ENCODE data around the gene GPRC5D. TPM values are rescaled to one million over a fixed set of nuclear protein-coding genes. Genes with fewer than 3 reads are reported as not detected.

Gene GPRC5D
- total RNA-seq, 1 experiment from 2014 or later, result not detected

DNA sequence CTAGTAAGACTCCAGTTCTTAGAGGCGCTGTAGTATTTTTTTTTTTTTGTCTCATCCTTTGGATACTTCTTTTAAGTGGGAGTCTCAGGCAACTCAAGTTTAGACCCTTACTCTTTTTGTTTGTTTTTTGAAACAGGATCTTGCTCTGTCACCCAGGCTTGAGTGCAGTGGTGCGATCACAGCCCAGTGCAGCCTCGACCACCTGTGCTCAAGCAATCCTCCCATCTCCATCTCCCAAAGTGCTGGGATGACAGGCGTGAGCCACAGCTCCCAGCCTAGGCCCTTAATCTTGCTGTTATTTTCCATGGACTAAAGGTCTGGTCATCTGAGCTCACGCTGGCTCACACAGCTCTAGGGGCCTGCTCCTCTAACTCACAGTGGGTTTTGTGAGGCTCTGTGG, 39.3 kb downstream of the GPRC5D start:
- DNase-seq (ENCODE audit: extremely low read depth, low read depth), result no peak

GRCh38 chr12:12909995-12910420, 42.0 kb downstream of the GPRC5D start:
- no peak for DNase-seq (ENCODE audit: extremely low read depth, low read depth)

GRCh38 chr12:12909228-12909994, 42.6 kb downstream of the GPRC5D start:
- DNase-seq (ENCODE audit: extremely low read depth, low read depth), result no peak

DNA sequence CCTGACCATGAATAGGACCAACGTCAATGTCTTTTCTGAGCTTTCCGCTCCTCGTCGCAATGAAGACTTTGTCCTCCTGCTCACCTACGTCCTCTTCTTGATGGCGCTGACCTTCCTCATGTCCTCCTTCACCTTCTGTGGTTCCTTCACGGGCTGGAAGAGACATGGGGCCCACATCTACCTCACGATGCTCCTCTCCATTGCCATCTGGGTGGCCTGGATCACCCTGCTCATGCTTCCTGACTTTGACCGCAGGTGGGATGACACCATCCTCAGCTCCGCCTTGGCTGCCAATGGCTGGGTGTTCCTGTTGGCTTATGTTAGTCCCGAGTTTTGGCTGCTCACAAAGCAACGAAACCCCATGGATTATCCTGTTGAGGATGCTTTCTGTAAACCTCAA, 43.3 kb downstream of the GPRC5D start:
- DNase-seq (ENCODE audit: extremely low read depth, low read depth), result no peak

- no peak for DNase-seq (ENCODE audit: extremely low read depth, low read depth)
Observed at GRCh38 chr12:12908252-12908651, 43.7 kb downstream of the GPRC5D start.

DNA sequence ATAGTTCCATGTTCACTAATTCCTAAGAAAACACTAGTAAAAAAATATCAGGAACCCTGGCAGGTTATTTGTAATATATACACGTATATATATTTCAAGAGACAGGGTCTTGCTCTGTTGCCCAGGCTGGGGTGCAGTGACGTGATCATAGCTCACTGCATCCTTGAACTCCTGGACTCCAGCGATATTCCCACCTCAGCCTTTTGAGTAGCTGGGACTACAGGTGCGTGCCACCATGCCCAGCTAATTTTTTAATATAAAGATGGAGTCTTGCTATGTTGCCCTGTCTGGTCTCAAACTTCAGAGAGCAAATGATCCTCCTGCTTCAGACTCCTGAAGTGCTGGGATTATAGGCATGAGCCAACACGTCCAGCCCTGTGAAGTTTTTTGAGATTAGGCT, 44.4 kb downstream of the GPRC5D start:
- no peak for DNase-seq (ENCODE audit: extremely low read depth, low read depth)

DNA sequence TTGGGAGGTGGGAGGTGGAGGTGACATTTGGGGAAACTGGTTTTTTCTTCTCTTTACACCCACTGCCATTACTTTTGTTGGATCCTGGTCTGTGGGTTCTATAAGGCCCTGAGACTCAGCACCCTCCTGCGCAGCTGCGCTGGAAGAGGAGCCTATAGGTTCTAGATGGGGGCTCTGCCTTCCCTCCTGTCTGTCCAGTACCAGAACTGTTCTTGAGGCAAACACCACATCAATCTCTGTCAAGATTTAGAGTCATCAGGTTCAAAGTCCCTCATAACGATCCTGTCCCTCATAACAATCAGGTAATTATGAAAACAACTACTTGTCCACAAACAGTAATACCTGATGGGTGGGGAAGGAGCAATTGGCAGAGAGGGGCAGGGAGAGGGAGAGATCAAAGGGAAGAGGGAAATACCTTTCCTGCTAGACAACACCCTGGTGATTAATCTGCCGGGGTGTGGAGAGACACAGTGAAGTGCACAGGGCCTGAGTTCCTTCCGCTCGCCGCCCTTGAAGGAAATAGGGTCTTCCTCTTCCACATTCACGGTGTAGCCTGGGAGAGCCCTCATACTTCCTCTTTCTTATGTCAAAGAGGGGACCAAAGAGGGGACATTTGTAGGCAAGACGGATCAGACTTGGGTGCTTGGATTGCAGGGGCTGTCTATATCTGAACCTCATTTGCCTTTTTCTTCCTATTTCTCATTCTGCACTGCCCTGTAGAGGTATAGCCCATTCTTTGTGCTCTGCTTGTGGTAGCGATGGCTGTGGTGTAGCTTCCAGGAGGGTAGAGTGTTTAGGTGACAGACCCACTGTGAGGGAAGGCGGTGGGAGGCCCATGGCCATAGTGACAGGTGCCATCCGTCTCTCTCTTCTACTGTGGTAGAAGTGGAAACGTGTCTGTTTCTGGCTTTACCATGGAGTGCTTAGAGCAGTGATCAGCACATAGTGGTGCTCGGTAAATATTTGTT, 48.0 kb downstream of the GPRC5D start:
- no peak for DNase-seq (ENCODE audit: extremely low read depth, low read depth)

DNA sequence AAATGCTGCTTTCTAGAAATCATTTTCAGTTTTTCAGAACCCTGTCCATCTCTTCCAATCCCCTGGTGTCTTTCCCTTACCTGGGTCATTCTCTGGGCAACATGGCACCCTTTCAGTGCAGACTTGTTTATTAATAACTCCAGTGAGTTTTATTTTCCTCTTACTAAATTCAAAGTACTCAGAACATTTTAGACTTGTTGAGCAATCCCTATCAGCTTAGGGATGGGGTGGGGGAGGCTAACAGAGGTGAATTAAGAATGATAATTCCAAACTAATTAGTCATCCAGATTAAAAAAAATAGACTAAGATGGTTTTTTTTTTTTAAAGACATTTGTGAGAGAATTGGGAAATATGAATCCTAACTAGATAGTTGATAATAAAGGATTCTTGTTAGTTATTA, 49.9 kb downstream of the GPRC5D start:
- no peak for DNase-seq (ENCODE audit: extremely low read depth, low read depth)

DNA sequence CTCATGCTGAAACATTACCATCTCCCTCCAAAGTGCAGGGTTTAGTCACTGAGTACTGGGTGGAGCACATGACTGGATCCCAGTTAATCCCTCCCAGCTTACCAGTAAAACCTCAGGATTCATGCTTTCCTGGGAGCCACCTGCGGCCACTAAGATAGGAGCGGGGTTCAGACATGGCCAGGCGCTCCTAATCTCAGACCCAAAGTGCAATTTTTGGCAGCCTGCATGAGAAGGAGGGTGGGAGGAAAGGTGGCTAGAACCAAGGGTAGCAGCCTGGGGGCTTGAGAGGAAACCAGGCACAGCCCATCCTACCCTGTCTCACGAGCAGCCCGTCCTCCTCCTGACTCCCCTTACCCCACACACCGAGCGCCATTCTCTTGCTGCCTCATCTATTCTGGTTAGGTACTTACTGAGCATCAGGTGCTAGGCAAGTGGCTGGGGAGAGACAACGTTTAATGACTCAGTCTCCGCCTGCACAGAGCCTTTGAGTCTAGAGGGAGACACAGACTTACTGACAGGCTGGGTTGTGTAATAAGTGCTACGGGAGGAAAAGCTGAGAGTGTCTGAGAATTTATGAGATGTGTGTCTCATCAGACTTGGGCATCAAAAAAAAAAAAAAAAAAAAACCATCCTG, 50.7 kb downstream of the GPRC5D start:
- no peak for DNase-seq (ENCODE audit: extremely low read depth, low read depth)

DNA sequence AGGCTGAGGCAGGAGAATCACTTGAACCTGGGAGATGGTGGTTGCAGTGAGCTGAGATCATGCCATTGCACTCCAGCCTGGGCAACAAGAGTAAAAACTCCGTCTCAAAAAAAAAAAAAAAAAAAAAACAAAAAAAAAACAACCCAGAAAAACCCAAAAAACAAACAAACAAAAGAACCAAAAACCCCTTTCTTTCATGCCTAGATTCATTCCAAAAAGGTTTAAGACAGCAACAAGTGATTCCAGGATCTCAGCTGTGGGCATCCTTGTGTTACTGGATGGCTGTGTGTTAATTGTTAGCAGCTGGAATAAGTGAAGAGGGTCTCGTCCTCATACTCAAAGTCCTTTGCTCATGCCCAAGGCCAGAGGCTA, 51.2 kb downstream of the GPRC5D start:
- no peak for DNase-seq (ENCODE audit: extremely low read depth, low read depth)

DNA sequence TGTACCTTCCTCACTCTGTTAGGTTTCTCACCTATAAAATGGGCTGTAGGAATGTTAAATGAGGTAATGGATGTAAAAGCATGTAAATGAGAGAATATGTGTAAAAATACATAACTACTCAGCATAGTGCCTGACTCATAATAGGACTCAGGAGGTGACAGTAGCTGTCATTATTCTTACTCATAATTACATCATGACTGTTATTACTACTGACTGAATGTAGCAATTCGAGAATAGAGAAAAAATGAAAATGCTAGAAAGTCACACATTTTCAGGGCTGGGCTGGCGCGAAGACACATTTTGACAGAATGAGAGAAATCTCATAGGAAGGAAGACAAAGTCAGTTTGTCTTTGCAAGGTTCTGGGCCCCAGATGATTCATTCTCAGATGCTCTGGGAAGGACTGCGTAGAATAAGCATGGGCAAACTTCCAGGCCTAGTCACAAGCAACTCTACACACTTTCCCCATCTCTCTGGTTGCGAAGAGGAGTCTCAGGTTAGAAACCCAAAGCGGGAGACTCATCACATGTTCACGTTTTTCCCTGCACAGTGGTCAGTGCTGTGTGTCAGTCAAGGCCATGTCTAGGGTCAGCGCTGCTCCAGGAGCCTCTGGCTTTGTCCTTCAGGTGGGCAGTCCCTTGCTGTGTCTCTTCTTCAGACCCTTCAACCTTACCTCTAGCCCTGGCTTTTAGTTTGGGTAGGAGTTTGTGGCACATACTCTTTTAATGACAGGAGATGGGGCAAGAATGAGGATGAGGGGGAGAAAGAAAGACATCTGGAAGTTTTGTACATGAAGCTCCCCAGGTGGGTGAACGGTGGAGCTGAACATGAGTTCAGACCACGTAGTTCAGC, 52.2 kb downstream of the GPRC5D start:
- no peak for DNase-seq (ENCODE audit: extremely low read depth, low read depth)

DNA sequence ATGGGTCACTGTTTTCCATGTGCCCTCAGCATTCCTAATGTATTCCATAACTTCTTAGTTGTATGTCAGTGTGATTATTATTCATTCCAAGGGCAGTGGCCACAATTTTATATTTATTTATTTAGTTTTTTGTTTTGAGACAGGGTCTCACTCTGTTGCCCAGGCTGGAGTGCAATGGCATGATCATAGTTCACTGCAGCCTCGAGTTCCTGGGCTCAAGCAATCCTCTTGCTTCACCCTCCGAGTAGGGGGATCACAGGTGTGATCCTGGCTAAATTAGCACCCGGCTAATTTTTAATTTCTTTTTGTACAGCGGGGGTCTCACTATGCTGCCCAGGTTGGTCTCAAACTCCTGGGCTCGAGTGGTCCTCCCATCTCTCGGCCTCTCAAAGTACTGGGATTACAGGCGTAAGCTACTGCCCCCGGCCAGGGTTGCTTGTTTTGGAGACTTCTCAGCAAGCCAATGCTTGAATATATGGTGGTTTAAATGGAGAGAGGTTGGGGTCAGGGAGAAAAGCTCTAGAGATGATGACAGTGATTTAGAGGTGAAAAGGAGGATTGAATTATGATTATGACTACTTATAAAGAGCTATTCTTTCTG, 53.0 kb downstream of the GPRC5D start:
- no peak for DNase-seq (ENCODE audit: extremely low read depth, low read depth)

DNA sequence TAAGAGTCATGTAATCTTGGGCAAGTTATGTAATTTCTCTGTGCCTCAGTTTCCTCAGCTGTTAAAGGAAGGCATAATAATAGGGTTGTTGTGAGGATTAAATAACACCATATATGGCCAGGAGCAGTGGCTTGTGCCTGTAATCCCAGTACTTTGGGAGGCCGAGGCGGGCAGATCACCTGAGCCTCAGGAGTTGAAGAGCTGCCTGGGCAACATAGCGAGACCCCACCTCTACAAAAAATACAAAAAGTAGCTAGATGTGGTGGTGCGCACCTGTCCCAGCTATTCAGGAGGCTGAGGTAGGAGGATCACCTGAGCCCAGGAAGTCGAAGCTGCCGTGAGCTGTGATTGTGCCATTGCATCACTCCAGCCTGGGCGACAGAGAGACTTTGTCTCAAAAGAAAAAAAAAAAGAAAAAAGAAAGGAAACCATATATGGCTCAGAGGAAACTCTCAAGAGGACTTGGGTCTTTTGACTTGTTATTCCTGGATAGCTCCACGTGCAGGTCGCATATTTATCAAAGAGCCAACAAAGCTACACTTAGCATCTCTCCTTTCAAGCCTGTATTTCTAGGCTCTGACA, 53.7 kb downstream of the GPRC5D start:
- no peak for DNase-seq (ENCODE audit: extremely low read depth, low read depth)

- DNase-seq (ENCODE audit: extremely low read depth, low read depth), result no peak
Observed at GRCh38 chr12:12897302-12897701, 54.7 kb downstream of the GPRC5D start.

- no peak for DNase-seq (ENCODE audit: extremely low read depth, low read depth)
Observed at GRCh38 chr12:12896260-12896659, 55.7 kb downstream of the GPRC5D start.

DNA sequence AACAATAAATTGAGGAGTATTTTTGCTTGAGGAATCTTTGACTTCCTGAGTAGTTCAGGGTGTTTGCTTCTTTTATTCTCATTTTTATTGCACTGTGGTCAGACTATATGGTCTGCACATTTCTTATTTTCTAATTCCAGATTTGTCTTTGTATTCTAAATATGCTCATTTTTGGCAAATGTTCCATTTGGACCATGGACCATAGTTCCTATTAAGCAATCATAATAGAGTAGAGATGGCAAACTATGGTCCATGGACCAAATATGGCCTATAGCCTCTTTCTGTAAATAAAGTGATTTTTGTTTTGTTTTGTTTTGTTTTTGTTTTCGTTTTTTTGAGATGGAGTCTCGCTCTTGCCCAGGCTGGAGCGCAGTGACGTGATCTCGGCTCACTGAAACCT, 58.5 kb downstream of the GPRC5D start:
- no peak for DNase-seq (ENCODE audit: extremely low read depth, low read depth)

DNA sequence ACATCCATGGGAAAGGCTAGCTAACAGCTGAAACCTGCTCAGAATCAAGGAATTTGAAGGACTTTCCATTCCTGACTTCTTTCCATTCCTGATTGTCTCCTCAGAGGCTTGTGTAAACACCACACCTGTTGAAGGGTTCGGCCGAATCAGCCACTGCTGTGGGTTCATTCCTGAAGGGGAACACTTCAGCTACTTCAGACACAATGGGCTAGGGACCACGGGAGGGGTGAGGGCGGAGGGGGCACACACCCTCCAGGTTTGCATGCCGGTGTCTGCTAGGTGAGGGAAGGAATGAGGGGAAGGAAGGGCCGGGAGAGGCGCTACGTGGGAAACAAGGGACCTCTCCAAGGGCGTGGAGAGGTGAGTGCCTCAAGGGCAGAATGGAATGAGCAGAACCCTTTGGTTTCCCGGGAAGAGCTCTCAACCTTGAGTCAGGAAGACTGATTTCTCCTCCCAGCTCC, 59.3 kb downstream of the GPRC5D start:
- DNase-seq (ENCODE audit: extremely low read depth, low read depth), result no peak

GRCh38 chr12:12891881-12892355, 60.1 kb downstream of the GPRC5D start:
- no peak for DNase-seq (ENCODE audit: extremely low read depth, low read depth)
